Measurements from ENCODE around the gene CBX4. TPM values are rescaled to one million over a fixed set of nuclear protein-coding genes. Genes with fewer than 3 reads are reported as not detected.
A peak's percentile ranks its signal among the peaks of the same experiment; 100 is the strongest.

Gene CBX4
- total and polyA plus RNA-seq, 2 of the 13 experiments (the other 11 are each of a cell fraction or from before 2014, with no cell fraction given) = 25.8 to 50.8 TPM

- TF ChIP-seq ZNF276 (CRISPR knock-in tag; IDR thresholded peaks at IDR 0.05; ENCODE audit: low read depth) (peak; percentile 32; the same call in 1 of the 2 replicates), UBTF (CRISPR knock-in tag; IDR thresholded peaks at IDR 0.05) (peak; percentile 80), POGK (CRISPR knock-in tag; conservative IDR thresholded peaks at IDR 0.05) (peak; percentile 46; the same call in 1 of the 2 replicates), ZFX (CRISPR knock-in tag; IDR thresholded peaks at IDR 0.05; ENCODE audit: low read depth) (peak; percentile 78), NPAS2 (CRISPR knock-in tag; IDR thresholded peaks at IDR 0.05; ENCODE audit: borderline replicate concordance) (no peak), JDP2 (CRISPR knock-in tag; IDR thresholded peaks at IDR 0.05; ENCODE audit: borderline replicate concordance) (no peak; the same call in 1 of the 2 replicates), TCF12 (IDR thresholded peaks at IDR 0.05) (no peak), TCF12 (CRISPR knock-in tag; IDR thresholded peaks at IDR 0.05) (no peak), ZNF451 (CRISPR knock-in tag; IDR thresholded peaks at IDR 0.05) (no peak; the same call in 1 of the 2 replicates), ZNF570 (CRISPR knock-in tag; IDR thresholded peaks at IDR 0.05; ENCODE audit: borderline replicate concordance) (peak; percentile 38; the same call in 1 of the 2 replicates), ZNF891 (CRISPR knock-in tag; IDR thresholded peaks at IDR 0.05) (no peak), HES4 (CRISPR knock-in tag; IDR thresholded peaks at IDR 0.05; ENCODE audit: borderline replicate concordance) (0 out of 2 replicates have a peak, but pooled peaks have one; percentile 46), REPIN1 (CRISPR knock-in tag; IDR thresholded peaks at IDR 0.05; ENCODE audit: borderline replicate concordance, low read depth) (peak; percentile 53), YEATS2 (CRISPR knock-in tag; IDR thresholded peaks at IDR 0.05; ENCODE audit: borderline replicate concordance) (no peak), LBX2 (CRISPR knock-in tag; IDR thresholded peaks at IDR 0.05; ENCODE audit: borderline replicate concordance) (peak; percentile 85; the same call in 1 of the 2 replicates), NR2F6 (IDR thresholded peaks at IDR 0.05) (peak; percentile 35; the same call in 1 of the 2 replicates), NR2F6 (CRISPR knock-in tag; IDR thresholded peaks at IDR 0.05) (peak; percentile 77; the same call in 1 of the 2 replicates)
- TF ChIP-seq, protein P1, sequence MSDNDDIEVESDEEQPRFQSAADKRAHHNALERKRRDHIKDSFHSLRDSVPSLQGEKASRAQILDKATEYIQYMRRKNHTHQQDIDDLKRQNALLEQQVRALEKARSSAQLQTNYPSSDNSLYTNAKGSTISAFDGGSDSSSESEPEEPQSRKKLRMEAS (IDR thresholded peaks at IDR 0.05) = peak; percentile 79
- TF ChIP-seq, protein P2, sequence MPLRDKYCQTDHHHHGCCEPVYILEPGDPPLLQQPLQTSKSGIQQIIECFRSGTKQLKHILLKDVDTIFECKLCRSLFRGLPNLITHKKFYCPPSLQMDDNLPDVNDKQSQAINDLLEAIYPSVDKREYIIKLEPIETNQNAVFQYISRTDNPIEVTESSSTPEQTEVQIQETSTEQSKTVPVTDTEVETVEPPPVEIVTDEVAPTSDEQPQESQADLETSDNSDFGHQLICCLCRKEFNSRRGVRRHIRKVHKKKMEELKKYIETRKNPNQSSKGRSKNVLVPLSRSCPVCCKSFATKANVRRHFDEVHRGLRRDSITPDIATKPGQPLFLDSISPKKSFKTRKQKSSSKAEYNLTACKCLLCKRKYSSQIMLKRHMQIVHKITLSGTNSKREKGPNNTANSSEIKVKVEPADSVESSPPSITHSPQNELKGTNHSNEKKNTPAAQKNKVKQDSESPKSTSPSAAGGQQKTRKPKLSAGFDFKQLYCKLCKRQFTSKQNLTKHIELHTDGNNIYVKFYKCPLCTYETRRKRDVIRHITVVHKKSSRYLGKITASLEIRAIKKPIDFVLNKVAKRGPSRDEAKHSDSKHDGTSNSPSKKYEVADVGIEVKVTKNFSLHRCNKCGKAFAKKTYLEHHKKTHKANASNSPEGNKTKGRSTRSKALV (CRISPR knock-in tag; IDR thresholded peaks at IDR 0.05) = no peak
These were observed 7.7 kb downstream of the CBX4 start (continued) for GRCh38 chr17:79831265-79832217.
